Activated CD4-positive, alpha-beta T cell treated with anti-CD3 and anti-CD28 coated beads, Interleukin-2, amount 10 ng/mL, durations not matched to agents 24 days and 14 days (primary cell): ENCODE measurements around the gene DEF6. TPM values are rescaled to one million over a fixed set of nuclear protein-coding genes. Genes with fewer than 3 reads are reported as not detected.
A peak's percentile ranks its signal among the peaks of the same experiment; 100 is the strongest.
"Not testable (repeated sequence)": the region's sequence is repeated elsewhere in the genome, so short reads cannot be mapped to it uniquely, and the experiment has no call there.

Experiments
- DNase-seq: peaks from one replicate; pipeline ENCODE4 v3.0.0; 2022
- H3K27ac Mint-ChIP-seq: one replicate; pipeline ENCODE4 v1.8.0; 2022; ENCODE audit warnings: mild to moderate bottlenecking, mixed read lengths
- H3K27me3 Mint-ChIP-seq: one replicate; pipeline ENCODE4 v1.8.0; 2022; ENCODE audit warnings: mixed read lengths
- H3K36me3 Mint-ChIP-seq: one replicate; pipeline ENCODE4 v1.8.0; 2022; ENCODE audit warnings: low read depth, mild to moderate bottlenecking, mixed read lengths
- H3K4me1 Mint-ChIP-seq: one replicate; pipeline ENCODE4 v1.8.0; 2021; ENCODE audit warnings: mixed read lengths
- H3K4me3 Mint-ChIP-seq: one replicate; pipeline ENCODE4 v1.8.0; 2022; ENCODE audit warnings: mild to moderate bottlenecking, moderate library complexity, mixed read lengths
- H3K9me3 Mint-ChIP-seq: one replicate; pipeline ENCODE4 v1.8.0; 2021; ENCODE audit warnings: mixed read lengths
- intact Hi-C: fragments of 100-400 bp; cut with micrococcal nuclease; formaldehyde crosslinking; loops from one replicate; pipeline ENCODE4 v1.15.1; 2023
- total RNA-seq: library from RNA; stranded (reverse); gene quantifications from 2 replicates; pipeline ENCODE4 v1.2.3, GENCODE V29; 2022

DEF6 gene
- total RNA-seq, 1 donor from 2014 or later = 113 TPM

DNA sequence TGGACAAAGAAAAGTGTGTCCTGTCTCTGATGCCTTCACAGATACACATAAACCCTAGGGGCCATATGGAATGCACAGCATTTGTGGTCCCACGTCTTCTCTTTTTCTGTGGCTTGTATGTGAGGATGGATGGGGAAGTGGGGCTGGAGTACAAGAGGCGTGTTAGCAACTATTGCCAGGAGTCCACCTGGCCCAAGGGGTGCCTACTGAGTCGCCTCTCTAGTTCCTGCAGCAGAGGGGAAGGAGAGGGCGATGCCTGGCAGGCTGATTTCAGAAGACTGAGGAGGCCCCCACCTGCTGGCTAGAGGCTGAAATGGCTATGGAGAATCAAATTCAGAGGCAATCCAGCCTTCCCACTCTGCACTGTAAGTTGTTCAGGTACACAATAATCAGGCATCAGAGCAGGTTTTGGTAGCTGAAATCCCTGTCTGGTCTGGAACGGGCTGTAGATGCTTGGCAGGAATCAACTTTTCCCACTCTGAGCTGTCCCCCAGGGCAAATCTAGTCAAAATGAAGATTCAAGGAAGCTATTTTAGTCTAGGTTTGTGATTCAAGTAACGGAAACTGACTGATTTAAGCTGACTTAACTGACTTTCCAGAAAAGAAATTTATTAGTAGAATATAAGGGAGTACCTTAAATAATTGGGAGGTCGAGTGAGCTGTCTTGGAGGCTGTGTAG lies 29.9 kb downstream of the DEF6 start:
- peaks cover 17% of the 10 kb centered on the region for H3K4me1 Mint-ChIP-seq
- peak; percentile 92 for DNase-seq
- H3K9me3 Mint-ChIP-seq = no peaks in the 10 kb centered on the region
- H3K27ac Mint-ChIP-seq = peak overlapping the region; percentile 23
- intact Hi-C loops = loop anchor here (1.0 to 2.0 kb wide), 3 partner anchors 17 to 30 kb away; partner anchors contain the start of gene DEF6
- no peaks in the 10 kb centered on the region for H3K27me3 Mint-ChIP-seq
- no peak overlapping the region for H3K4me3 Mint-ChIP-seq
- peaks cover 30% of the 10 kb centered on the region for H3K36me3 Mint-ChIP-seq

GRCh38 chr6:35328108-35328723 lies 30.6 kb downstream of the DEF6 start:
- DNase-seq = no peak
- Mint-ChIP-seq H3K27me3 (no peaks in the 10 kb centered on the region), H3K27ac (peak overlapping the region; percentile 6), H3K4me1 (peaks cover 17% of the 10 kb centered on the region), H3K9me3 (peaks cover 5% of the 10 kb centered on the region), H3K4me3 (no peak overlapping the region), H3K36me3 (peaks cover 34% of the 10 kb centered on the region)
- intact Hi-C loops = no loop called here

DNA sequence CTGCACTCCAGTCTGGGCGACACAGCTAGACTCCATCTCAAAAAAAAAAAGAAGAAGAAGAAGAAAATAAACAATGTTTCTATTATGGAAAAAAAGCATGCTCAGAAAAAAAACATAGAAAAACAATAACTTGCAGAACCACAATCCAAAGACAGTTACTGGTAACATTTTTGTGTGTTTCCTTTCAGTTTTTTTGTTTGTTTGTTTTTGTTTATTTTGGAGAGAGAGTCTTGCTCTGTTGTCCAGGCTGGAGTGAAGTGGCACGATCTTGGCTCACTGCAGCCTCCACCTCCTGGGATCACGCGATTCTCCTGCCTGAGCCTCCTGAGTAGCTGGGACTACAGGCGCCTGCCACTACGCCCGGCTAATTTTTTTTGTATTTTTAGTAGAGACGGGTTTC lies 31.3 kb downstream of the DEF6 start:
- H3K9me3 Mint-ChIP-seq, H3K27ac Mint-ChIP-seq, DNase-seq, H3K4me3 Mint-ChIP-seq, intact Hi-C loops, H3K27me3 Mint-ChIP-seq: not testable (repeated sequence)
- H3K4me1 Mint-ChIP-seq = peaks cover 17% of the 10 kb centered on the region
- peaks cover 31% of the 10 kb centered on the region for H3K36me3 Mint-ChIP-seq

DNA sequence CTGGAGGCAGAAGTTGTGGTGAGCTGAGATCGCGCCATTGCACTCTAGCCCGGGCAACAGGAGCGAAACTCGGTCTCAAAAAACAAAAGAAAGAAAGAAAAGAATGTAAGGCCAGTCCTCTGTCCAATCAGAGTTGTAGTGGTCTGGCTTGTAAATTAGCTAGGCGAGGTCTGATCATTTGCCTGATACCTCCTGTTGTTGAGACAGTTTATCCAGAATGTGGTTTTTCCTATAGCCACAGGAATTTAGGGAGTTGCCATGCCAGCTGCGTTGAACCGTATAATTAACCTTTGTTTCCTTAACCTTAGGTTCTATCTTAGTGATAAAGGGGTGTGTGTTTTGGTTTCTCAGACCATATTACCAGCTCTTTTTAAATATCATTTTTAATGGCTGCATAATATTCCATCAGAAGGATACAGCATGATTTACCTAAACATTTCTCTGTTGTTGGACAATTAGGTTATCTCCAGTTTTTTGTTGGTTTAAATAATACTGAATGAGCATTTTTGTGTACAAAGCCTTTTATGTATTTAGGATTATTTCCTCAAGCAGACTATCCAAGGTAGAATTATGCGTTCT lies 33.0 kb downstream of the DEF6 start:
- DNase-seq = no peak
- Mint-ChIP-seq H3K4me3 (no peak overlapping the region), H3K4me1 (peaks cover 19% of the 10 kb centered on the region), H3K36me3 (peaks cover 33% of the 10 kb centered on the region), H3K27ac (no peak overlapping the region), H3K9me3 (peaks cover 15% of the 10 kb centered on the region), H3K27me3 (peaks cover 13% of the 10 kb centered on the region)
- intact Hi-C loops = no loop called here

- peaks cover 18% of the 10 kb centered on the region for H3K27me3 Mint-ChIP-seq
- peak; percentile 81 for DNase-seq
- H3K9me3 Mint-ChIP-seq = peaks cover 19% of the 10 kb centered on the region
- intact Hi-C loops, H3K27ac Mint-ChIP-seq, H3K4me3 Mint-ChIP-seq: not testable (repeated sequence)
- peaks cover 36% of the 10 kb centered on the region for H3K36me3 Mint-ChIP-seq
- peaks cover 21% of the 10 kb centered on the region for H3K4me1 Mint-ChIP-seq
Observed at GRCh38 chr6:35332074-35332887, 34.7 kb downstream of the DEF6 start.

- peaks cover 4% of the 10 kb centered on the region for H3K9me3 Mint-ChIP-seq
- peaks cover 46% of the 10 kb centered on the region for H3K4me1 Mint-ChIP-seq
- intact Hi-C loops = no loop called here
- peaks cover 23% of the 10 kb centered on the region for H3K36me3 Mint-ChIP-seq
- H3K27me3 Mint-ChIP-seq = peaks cover 7% of the 10 kb centered on the region
- no peak overlapping the region for H3K27ac Mint-ChIP-seq
- DNase-seq = no peak
- no peak overlapping the region for H3K4me3 Mint-ChIP-seq
Observed at GRCh38 chr6:35341557-35341956, 43.9 kb downstream of the DEF6 start.

DNA sequence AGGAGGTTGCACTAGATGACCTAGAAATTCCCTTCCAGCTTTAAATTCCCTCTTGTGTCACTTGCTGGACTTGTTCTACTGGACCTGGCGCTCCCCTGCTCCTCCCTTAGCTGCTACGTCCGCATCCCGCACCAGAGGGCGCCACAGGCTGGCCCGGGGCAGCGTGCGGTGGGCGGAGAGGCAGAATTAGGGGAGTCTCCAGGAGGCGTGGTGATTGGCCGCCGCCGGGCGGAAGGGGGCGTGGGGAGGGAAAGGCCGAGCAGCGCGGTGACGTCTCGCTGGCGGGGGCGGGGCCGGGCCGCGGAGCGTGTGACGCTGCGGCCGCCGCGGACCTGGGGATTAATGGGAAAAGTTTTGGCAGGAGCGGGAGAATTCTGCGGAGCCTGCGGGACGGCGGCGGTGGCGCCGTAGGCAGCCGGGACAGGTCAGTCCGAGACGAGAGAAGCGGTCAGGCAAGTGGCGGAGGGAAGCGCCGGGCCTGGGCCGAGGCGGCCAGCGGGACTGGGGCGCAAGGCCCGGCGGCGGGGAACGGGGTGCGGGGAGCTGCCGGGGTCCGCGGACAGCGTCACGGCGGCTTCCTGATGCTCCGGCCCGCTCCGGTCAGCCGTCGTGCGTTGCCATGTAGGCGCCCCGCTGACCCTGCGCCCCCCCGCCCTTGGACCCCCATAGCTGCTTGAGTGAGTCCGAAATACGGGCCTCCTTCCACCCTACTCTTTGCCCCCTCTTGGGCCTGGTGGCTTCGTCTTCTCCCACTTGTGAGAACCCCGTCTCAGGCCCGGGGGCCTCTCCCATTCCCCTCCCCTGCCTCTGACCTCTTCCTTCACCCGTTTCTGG lies 44.9 kb downstream of the DEF6 start, which contains the start of gene PPARD:
TSS of gene PPARD (plus strand) at position 301 of the 834 bp plus-strand sequence. CDS start 68,530 bp downstream, outside the sequence.
- Mint-ChIP-seq H3K4me3 (peak within 1 kb of the TSS; percentile 96), H3K27ac (peak within 1 kb of the TSS; percentile 91), H3K27me3 (peaks cover 2% of the 10 kb centered on the region), H3K9me3 (no peaks in the 10 kb centered on the region), H3K4me1 (peaks cover 40% of the 10 kb centered on the region), H3K36me3 (peaks cover 27% of the 10 kb centered on the region)
- DNase-seq = peak; percentile 100
- intact Hi-C loops = loop anchor here (1.0 to 2.0 kb wide), 5 partner anchors 26 to 126 kb away; partner anchors contain the start of genes DEF6 and RPL10A

DNA sequence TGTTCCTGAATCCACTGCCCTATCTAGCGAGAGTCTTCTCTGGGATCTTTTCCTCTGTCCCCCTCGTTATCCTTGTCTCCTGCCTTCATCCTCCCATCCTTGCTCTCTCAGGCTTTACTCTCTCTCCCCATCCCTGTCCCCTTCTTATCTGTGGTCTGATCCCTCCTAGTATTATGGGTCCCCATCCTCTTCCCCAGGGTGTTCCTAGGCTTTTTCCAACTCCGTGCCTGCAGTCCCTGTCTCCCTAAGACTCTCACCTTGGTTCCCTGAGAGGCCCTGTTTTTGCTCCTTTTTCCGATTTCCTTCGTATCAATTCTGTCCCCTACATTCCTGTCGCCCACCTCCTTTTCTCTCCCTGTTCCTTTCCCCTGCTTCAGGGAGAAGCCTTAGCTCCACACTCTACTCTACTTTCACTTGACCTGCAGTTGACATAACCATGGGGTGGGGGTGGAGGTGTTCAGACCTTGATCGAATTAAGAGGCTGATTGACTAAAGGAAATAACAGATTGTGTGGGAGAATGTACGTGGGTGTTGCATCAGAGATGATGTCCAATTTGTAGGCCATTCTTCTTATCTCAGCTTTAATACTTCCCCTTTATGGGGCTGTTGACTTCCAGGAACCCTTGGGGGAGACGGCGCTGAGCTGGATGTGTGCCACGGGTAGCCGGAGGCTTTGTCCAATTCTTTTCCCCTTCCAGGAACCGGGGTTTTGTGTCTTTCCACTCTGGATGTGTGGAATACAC lies 45.6 kb downstream of the DEF6 start:
- H3K36me3 Mint-ChIP-seq = peaks cover 30% of the 10 kb centered on the region
- H3K27ac Mint-ChIP-seq = peak overlapping the region; percentile 81
- intact Hi-C loops = loop anchor here (2.0 kb wide), 1 partner anchor 72 kb away; no protein-coding TSS in a partner anchor
- no peaks in the 10 kb centered on the region for H3K9me3 Mint-ChIP-seq
- H3K4me1 Mint-ChIP-seq = peaks cover 41% of the 10 kb centered on the region
- no peaks in the 10 kb centered on the region for H3K27me3 Mint-ChIP-seq
- DNase-seq = peak; percentile 69
- H3K4me3 Mint-ChIP-seq = peak overlapping the region; percentile 96

GRCh38 chr6:35343835-35344550 lies 46.4 kb downstream of the DEF6 start:
- no peaks in the 10 kb centered on the region for H3K9me3 Mint-ChIP-seq
- intact Hi-C loops = loop anchor here (2.0 kb wide), 1 partner anchor 71 kb away; no protein-coding TSS in a partner anchor
- peaks cover 45% of the 10 kb centered on the region for H3K4me1 Mint-ChIP-seq
- no peak overlapping the region for H3K27ac Mint-ChIP-seq
- DNase-seq = no peak
- peak overlapping the region; percentile 96 for H3K4me3 Mint-ChIP-seq
- no peaks in the 10 kb centered on the region for H3K27me3 Mint-ChIP-seq
- H3K36me3 Mint-ChIP-seq = peaks cover 35% of the 10 kb centered on the region

GRCh38 chr6:35351422-35351821 lies 53.8 kb downstream of the DEF6 start:
- intact Hi-C loops = no loop called here
- Mint-ChIP-seq H3K4me3 (no peak overlapping the region), H3K9me3 (no peaks in the 10 kb centered on the region), H3K4me1 (peaks cover 16% of the 10 kb centered on the region), H3K27me3 (no peaks in the 10 kb centered on the region), H3K36me3 (peaks cover 66% of the 10 kb centered on the region), H3K27ac (no peak overlapping the region)
- no peak for DNase-seq

DNA sequence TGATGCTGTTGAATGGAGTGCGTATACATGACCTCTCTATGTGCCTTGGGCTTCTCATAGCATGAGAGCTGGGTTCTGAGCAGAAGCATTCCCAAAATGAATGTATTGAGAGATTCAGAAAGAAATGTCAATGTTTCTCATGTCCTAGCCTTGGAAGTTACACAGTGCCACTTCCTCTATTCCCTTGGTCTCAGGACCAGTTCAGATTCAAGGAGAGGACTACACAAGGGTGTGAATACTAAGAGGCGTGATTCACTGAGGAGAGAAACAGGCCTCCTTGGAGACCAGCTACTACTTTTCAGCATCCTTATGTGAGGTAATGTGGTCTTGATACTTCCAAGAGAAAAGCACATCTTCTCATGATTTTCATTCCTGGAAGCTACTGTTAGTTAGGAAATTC lies 55.1 kb downstream of the DEF6 start:
- DNase-seq = no peak
- H3K36me3 Mint-ChIP-seq = peaks cover 69% of the 10 kb centered on the region
- no peaks in the 10 kb centered on the region for H3K9me3 Mint-ChIP-seq
- H3K27ac Mint-ChIP-seq = no peak overlapping the region
- intact Hi-C loops = no loop called here
- no peaks in the 10 kb centered on the region for H3K27me3 Mint-ChIP-seq
- peaks cover 13% of the 10 kb centered on the region for H3K4me1 Mint-ChIP-seq
- H3K4me3 Mint-ChIP-seq = no peak overlapping the region
